OCI-LY7 (cell line): ENCODE results near the gene MAML3.

ENCODE experiments used
- CTCF ChIP-seq: fragments of 200-600 bp; sonication (generic); conservative IDR thresholded peaks from 2 replicates; pipeline ENCODE4 v1.5.1; 2014; ENCODE audit warnings: mild to moderate bottlenecking, antibody characterized with exemption, low read length, moderate library complexity, mixed read lengths
- EZH2phosphoT487 ChIP-seq: fragments of 200-600 bp; sonication (generic); IDR thresholded peaks from 2 replicates; pipeline ENCODE4 v1.6.1; 2018; ENCODE audit warnings: low read depth, borderline replicate concordance, mild to moderate bottlenecking, mixed run types, antibody characterized with exemption, low read length, moderate library complexity, mixed read lengths

- no peak for TF ChIP-seq CTCF
- TF ChIP-seq EZH2phosphoT487 = no peak
Measured at GRCh38 chr4:139768366-139768765, 385.6 kb downstream of the MAML3 start.
